PC-9 (cell line): Measurements from ENCODE around the gene C10orf71. TPM values are rescaled to one million over a fixed set of nuclear protein-coding genes. Genes with fewer than 3 reads are reported as not detected.

Source experiments
- BruUV-seq: library from RNA; stranded (reverse); fragments of 400-500 nt; replicated peaks from 2 replicates; lab custom pipeline; 2021; lab: Mats Ljungman, UMichigan
- CTCF ChIA-PET: fragments of 300-600 bp; sonication (Branson Sonifier 250); formaldehyde crosslinking; loops from one replicate; lab custom pipeline; 2022; ENCODE audit warnings: antibody characterized with exemption; lab: Charles Lee
- POLR2A ChIA-PET: fragments of 300-600 bp; sonication (Branson Sonifier 250); formaldehyde crosslinking; loops from one replicate; lab custom pipeline; 2022; ENCODE audit warnings: antibody characterized with exemption; ENCODE audit not compliant: unreplicated experiment; lab: Charles Lee
- DNase-seq, 2 experiments: peaks; one replicate each; pipeline versions ENCODE4 v3.0.0 to v3.0.0-alpha.2; 2015 to 2022; ENCODE audit warnings: mixed read lengths in 1 of 2
- H2AFZ ChIP-seq: fragments of 200-600 bp; sonication (generic); 2 replicates; pipeline ENCODE4 v1.8.1; 2017; ENCODE audit warnings: antibody characterized with exemption
- H3F3A ChIP-seq: fragments of 200-600 bp; sonication (generic); 2 replicates; pipeline ENCODE4 v1.8.1; 2017; ENCODE audit warnings: antibody characterized with exemption, mild to moderate bottlenecking, low read depth; ENCODE audit not compliant: insufficient read depth
- H3K27ac ChIP-seq: fragments of 200-600 bp; sonication (generic); 2 replicates; pipeline ENCODE4 v1.6.1; 2016; ENCODE audit warnings: mixed run types
- H3K27me3 ChIP-seq: fragments of 200-600 bp; sonication (generic); 2 replicates; pipeline ENCODE4 v1.6.1; 2016; ENCODE audit warnings: low read depth, mixed run types; ENCODE audit not compliant: insufficient read depth
- H3K36me3 ChIP-seq: fragments of 200-600 bp; sonication (generic); 2 replicates; pipeline ENCODE4 v1.6.1; 2016; ENCODE audit warnings: low read depth, mixed run types
- H3K4me1 ChIP-seq: fragments of 200-600 bp; sonication (generic); replicated peaks from 2 replicates; pipeline ENCODE4 v1.6.1; 2016; ENCODE audit warnings: mixed run types; ENCODE audit not compliant: insufficient read depth
- H3K4me2 ChIP-seq: fragments of 200-600 bp; sonication (generic); 2 replicates; pipeline ENCODE4 v1.6.1; 2017; ENCODE audit warnings: mixed run types
- H3K4me3 ChIP-seq: fragments of 200-600 bp; sonication (generic); 2 replicates; pipeline ENCODE4 v1.6.1; 2016; ENCODE audit warnings: mixed run types
- H3K79me2 ChIP-seq: fragments of 200-600 bp; sonication (generic); 2 replicates; pipeline ENCODE4 v1.6.1; 2017; ENCODE audit warnings: low read depth, mixed run types
- H3K9me2 ChIP-seq: fragments of 200-600 bp; sonication (generic); 2 replicates; pipeline ENCODE4 v1.8.1; 2017; ENCODE audit warnings: mild to moderate bottlenecking; ENCODE audit not compliant: insufficient read depth
- H3K9me3 ChIP-seq: fragments of 200-600 bp; sonication (generic); 2 replicates; pipeline ENCODE4 v1.8.1; 2016; ENCODE audit warnings: low read depth; ENCODE audit not compliant: insufficient read depth
- H4K20me1 ChIP-seq: fragments of 200-600 bp; sonication (generic); 2 replicates; pipeline ENCODE4 v1.8.1; 2017; ENCODE audit not compliant: insufficient read depth
- EZH2 ChIP-seq: fragments of 200-600 bp; sonication (generic); IDR thresholded peaks from 2 replicates; pipeline ENCODE4 v1.8.0; 2017; ENCODE audit warnings: antibody characterized with exemption, low read depth
- intact Hi-C: fragments of 100-400 bp; cut with micrococcal nuclease; formaldehyde crosslinking; loops from one replicate; pipeline ENCODE4 v1.10.0; 2022; ENCODE audit not compliant: unreplicated experiment
- total RNA-seq: library from RNA; stranded (reverse); gene quantifications from 2 replicates; pipeline ENCODE4 v1.2.3, GENCODE V29; 2021
- TF ChIP-seq, protein P1 (sequence below): fragments of 200-600 bp; sonication (generic); conservative IDR thresholded peaks from 2 replicates; pipeline ENCODE4 v1.6.1; 2017; ENCODE audit warnings: mixed run types, antibody characterized with exemption, mild to moderate bottlenecking, moderate library complexity

Gene C10orf71
- total RNA-seq, 1 experiment from 2014 or later, result not detected

GRCh38 chr10:49295297-49295696, 3.7 kb upstream of the C10orf71 start:
- intact Hi-C loops, result no loop called here
- no TSS peak for BruUV-seq

GRCh38 chr10:49296382-49296781, 2.6 kb upstream of the C10orf71 start:
- DNase-seq, result no peak
- POLR2A ChIA-PET, result no interaction called here
- H3F3A ChIP-seq, result no peaks in the 10 kb centered on the region
- no peak overlapping the region for H2AFZ ChIP-seq
- no peak overlapping the region for H3K27ac ChIP-seq
- intact Hi-C loops, result no loop called here
- H4K20me1 ChIP-seq, result no peaks in the 10 kb centered on the region
- H3K4me1 ChIP-seq, result no peaks in the 10 kb centered on the region
- no peaks in the 10 kb centered on the region for H3K9me3 ChIP-seq
- CTCF ChIA-PET, result no interaction called here
- no peaks in the 10 kb centered on the region for H3K36me3 ChIP-seq
- TF ChIP-seq EZH2, result no peak
- TF ChIP-seq, protein P1, sequence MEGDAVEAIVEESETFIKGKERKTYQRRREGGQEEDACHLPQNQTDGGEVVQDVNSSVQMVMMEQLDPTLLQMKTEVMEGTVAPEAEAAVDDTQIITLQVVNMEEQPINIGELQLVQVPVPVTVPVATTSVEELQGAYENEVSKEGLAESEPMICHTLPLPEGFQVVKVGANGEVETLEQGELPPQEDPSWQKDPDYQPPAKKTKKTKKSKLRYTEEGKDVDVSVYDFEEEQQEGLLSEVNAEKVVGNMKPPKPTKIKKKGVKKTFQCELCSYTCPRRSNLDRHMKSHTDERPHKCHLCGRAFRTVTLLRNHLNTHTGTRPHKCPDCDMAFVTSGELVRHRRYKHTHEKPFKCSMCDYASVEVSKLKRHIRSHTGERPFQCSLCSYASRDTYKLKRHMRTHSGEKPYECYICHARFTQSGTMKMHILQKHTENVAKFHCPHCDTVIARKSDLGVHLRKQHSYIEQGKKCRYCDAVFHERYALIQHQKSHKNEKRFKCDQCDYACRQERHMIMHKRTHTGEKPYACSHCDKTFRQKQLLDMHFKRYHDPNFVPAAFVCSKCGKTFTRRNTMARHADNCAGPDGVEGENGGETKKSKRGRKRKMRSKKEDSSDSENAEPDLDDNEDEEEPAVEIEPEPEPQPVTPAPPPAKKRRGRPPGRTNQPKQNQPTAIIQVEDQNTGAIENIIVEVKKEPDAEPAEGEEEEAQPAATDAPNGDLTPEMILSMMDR, result no peak
- no peak overlapping the region for H3K4me2 ChIP-seq
- H3K27me3 ChIP-seq, result peaks cover 45% of the 10 kb centered on the region
- H3K4me3 ChIP-seq, result no peak overlapping the region
- no peaks in the 10 kb centered on the region for H3K79me2 ChIP-seq
- BruUV-seq, result no TSS peak
- no peaks in the 10 kb centered on the region for H3K9me2 ChIP-seq

More at GRCh38 chr10:49295297-49295696, 3.7 kb upstream of the C10orf71 start:
- ChIA-PET CTCF (no interaction called here), POLR2A (no interaction called here)
- no peak overlapping the region for H2AFZ ChIP-seq
- H4K20me1 ChIP-seq, result no peaks in the 10 kb centered on the region
- H3K9me2 ChIP-seq, result no peaks in the 10 kb centered on the region
- H3K4me1 ChIP-seq, result no peaks in the 10 kb centered on the region
- H3K27ac ChIP-seq, result no peak overlapping the region
- H3K79me2 ChIP-seq, result no peaks in the 10 kb centered on the region
- H3K4me2 ChIP-seq, result no peak overlapping the region
- H3K36me3 ChIP-seq, result no peaks in the 10 kb centered on the region
- no peaks in the 10 kb centered on the region for H3K9me3 ChIP-seq
- no peak overlapping the region for H3K4me3 ChIP-seq
- DNase-seq, result no peak
- H3K27me3 ChIP-seq, result peaks cover 45% of the 10 kb centered on the region
- H3F3A ChIP-seq, result no peaks in the 10 kb centered on the region
- no peak for TF ChIP-seq EZH2
- TF ChIP-seq, protein P1, result no peak

DNA sequence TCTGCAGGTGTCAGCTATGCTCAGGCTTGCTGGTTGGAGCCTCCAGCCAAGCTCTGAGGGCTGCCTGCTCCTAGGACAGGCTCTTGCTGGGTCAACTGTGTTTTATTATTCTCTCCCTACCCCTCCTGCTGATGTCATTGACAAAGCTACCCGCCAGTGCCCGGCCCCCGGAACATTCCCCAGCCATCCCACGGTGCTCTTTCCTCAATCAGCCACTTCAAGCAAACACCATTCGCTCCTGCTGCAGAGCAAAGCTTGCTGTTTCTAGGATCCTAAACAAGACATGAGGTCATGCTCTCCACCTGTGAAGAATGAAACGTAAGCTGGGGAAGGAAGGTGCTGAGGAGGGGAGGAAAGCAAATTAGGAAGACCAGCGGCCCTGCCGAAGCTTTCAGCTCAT, 2.1 kb upstream of the C10orf71 start:
- no peak overlapping the region for H2AFZ ChIP-seq
- H3K9me2 ChIP-seq, result no peaks in the 10 kb centered on the region
- H3K4me3 ChIP-seq, result no peak overlapping the region
- H3F3A ChIP-seq, result no peaks in the 10 kb centered on the region
- ChIA-PET POLR2A (no interaction called here), CTCF (no interaction called here)
- no peak for DNase-seq
- H3K36me3 ChIP-seq, result no peaks in the 10 kb centered on the region
- H3K4me1 ChIP-seq, result no peaks in the 10 kb centered on the region
- no peak for TF ChIP-seq EZH2
- BruUV-seq, result no TSS peak
- intact Hi-C loops, result no loop called here
- H3K27ac ChIP-seq, result no peak overlapping the region
- no peak overlapping the region for H3K4me2 ChIP-seq
- H3K9me3 ChIP-seq, result no peaks in the 10 kb centered on the region
- H3K79me2 ChIP-seq, result no peaks in the 10 kb centered on the region
- peaks cover 45% of the 10 kb centered on the region for H3K27me3 ChIP-seq
- H4K20me1 ChIP-seq, result no peaks in the 10 kb centered on the region
